Psoas muscle (tissue), 8 donors: ENCODE measurements around the gene FBXL5. TPM values are rescaled to one million over a fixed set of nuclear protein-coding genes. Genes with fewer than 3 reads are reported as not detected.

ENCODE experiments used
- ATAC-seq, 4 donors: fragments of 200-7000 bp; cut with Tn5 transposase; one replicate each; pipeline ENCODE4 v1.9.1; 2020; ENCODE audit warnings: moderate library complexity in 3 of 4, mild to moderate bottlenecking in 2 of 4
- DNase-seq, 2 donors: peaks; one replicate each; pipeline ENCODE4 v3.0.0-alpha.2; 2020
- H3K27ac ChIP-seq: fragments of 200-600 bp; one replicate; pipeline ENCODE4 v1.8.0; 2022
- H3K27me3 ChIP-seq, 3 donors: fragments of 200-600 bp in 1 of 3; one replicate each; pipeline versions ENCODE4 v1.6.1 to v1.8.0; 2013 to 2022; ENCODE audit warnings: low read length in 2 of 3, mild to moderate bottlenecking in 2 of 3, moderate library complexity in 1 of 3; ENCODE audit not compliant: insufficient read depth in 3 of 3
- H3K36me3 ChIP-seq, 2 donors: fragments of 200-600 bp in 1 of 2; one replicate each; pipeline versions ENCODE4 v1.6.1 to v1.8.0; 2013 to 2022; ENCODE audit warnings: low read depth in 1 of 2, mild to moderate bottlenecking in 1 of 2, moderate library complexity in 1 of 2; ENCODE audit not compliant: insufficient read depth in 1 of 2
- H3K4me1 ChIP-seq: fragments of 200-600 bp; one replicate; pipeline ENCODE4 v1.8.0; 2022
- H3K4me3 ChIP-seq: fragments of 200-600 bp; one replicate; pipeline ENCODE4 v1.8.0; 2022; ENCODE audit warnings: mild to moderate bottlenecking
- H3K9me3 ChIP-seq: fragments of 200-600 bp; one replicate; pipeline ENCODE4 v1.8.0; 2022
- CTCF ChIP-seq: fragments of 200-600 bp; IDR thresholded peaks from one replicate; pipeline ENCODE4 v1.8.0; 2022; ENCODE audit warnings: antibody characterized with exemption
- WGBS, 3 donors: extraction: QIAGEN DNeasy Blood & Tissue Kit; methylation state at CpG; one replicate each; pipeline versions ENCODE4 v1.1.6 to v1.1.7; 2013; 5-methylcytosine and 5-hydroxymethylcytosine counted together
- intact Hi-C, 2 donors: fragments of 100-400 bp; cut with DNase I; formaldehyde crosslinking; loops; one replicate each; pipeline versions ENCODE4 v1.11.0 to v1.14.2; 2022
- polyA plus RNA-seq, 3 donors: library from polyadenylated mRNA; stranded (reverse); fragments of 200-250 nt; gene quantifications; one replicate each; pipeline ENCODE4 v1.2.3, GENCODE V29; 2013
- total RNA-seq, 4 donors: library from RNA; stranded (reverse); fragmentation: NEBNext Ultra II Directional in 2 of 4; extraction: Animal tissue kit (Norgen Biotek cat#: 25700) in 2 of 4; gene quantifications; one replicate each; pipeline versions ENCODE4 v1.2.1 to v1.2.4, GENCODE V29; 2021 to 2023
- donor health status: healthy with polysubstance abuse.
- donor health status: DM: no; HTN: no; CAD: no; lungs with moderate emphysema.
- donor health status: Bipolar disorder and iron deficiency.
- donor health status: healthy.
- donor health status: DM: yes; HTN: yes; CAD: no.
- donor health status: DM: no; HTN: no; CAD: no.
- donor health status: DM: no; HTN: no; CAD: no.
- donor health status: DM: yes; HTN: yes; CAD: no.

FBXL5 gene
- total and polyA plus RNA-seq, 7 donors = 46.1 to 91.2 (median 56.8) TPM

DNA sequence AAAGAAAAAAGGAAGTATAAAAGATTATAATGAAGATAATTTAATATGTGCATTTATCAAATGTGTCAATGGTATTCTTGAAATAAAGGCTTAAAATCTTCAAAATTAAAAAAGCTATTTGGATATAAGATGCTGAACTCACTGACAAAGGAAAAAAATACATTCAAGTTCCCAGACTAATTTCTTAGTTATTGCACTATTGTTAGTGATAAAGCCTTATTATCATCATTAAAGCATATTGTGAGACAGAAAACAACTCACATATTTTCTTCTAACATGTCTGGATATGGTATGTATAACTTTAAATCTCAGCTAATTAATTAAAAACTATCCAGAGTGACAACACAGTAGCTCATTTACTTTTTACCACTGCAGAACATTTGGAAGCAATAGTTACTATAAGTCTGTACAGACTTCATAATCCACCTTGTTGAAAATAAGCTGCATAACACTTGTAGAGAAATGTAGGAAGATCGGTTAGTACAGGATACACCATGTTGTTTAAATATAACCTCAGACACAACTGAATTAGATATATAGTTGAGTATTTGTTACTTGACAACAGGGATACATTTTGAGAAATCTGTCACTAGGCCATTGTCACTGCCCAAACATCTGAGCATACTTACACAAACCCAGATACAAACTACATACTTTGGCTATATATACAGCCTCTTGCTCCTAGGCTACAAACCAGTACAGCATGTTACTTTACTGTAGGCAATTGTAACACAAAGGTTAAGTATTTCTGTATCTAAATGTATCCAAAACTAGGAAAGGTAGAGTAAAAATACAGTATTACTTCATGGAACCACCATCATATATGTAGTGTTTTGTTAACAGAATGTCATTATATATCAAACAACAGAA, 13.6 kb upstream of the FBXL5 start:
- DNase-seq (no peak), ATAC-seq (no peak)
- no peak for TF ChIP-seq CTCF
- Histone ChIP-seq H3K4me3 (no peak overlapping the region), H3K4me1 (no peaks in the 10 kb centered on the region), H3K9me3 (no peaks in the 10 kb centered on the region), H3K27ac (no peak overlapping the region), H3K36me3 (no peaks in the 10 kb centered on the region), H3K27me3 (no peaks in the 10 kb centered on the region)
- WGBS, 3 donors = 78 to 82% (median 81%) methylated on average over 1 of the region's 1 CpG
- intact Hi-C loops = no loop called here

- ATAC-seq (no peak), DNase-seq (no peak)
- no peak for TF ChIP-seq CTCF
- intact Hi-C loops = no loop called here
- Histone ChIP-seq H3K4me1 (no peaks in the 10 kb centered on the region), H3K9me3 (no peaks in the 10 kb centered on the region), H3K27ac (no peak overlapping the region), H3K36me3 (no peaks in the 10 kb centered on the region), H3K27me3 (no peaks in the 10 kb centered on the region), H3K4me3 (no peak overlapping the region)
- 76 to 80% (median 77%) methylated on average over 4 of the region's 4 CpGs for WGBS, 3 donors
Observed at GRCh38 chr4:15667006-15667405, 11.8 kb upstream of the FBXL5 start.

DNA sequence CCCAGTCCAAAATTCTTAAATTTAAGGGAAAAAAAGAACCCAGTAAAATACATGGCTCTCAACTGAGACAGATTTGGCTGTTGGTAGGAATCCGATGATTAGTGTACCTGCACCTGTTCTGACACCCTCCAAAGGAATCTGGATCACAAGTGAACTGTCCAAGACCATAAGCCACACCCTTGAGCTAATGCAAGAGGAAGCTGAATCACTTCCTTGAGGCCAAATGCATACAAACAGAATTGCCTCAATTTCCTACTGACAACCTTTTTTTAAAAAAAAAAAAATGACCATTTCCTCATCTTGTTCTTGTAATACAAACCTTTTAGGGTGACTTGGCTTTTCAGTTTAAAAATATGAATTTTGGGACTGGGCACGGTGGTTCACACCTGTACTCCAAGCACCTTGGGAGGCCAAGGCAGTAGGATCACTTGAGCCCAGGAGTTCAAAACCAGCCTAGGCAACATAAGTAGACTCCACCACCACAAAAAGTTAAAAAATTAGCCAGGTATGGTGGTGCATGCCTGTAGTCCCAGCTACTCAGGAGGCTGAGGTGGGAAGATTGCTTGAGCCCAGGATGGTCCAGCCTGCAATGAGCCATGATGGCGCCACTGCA, 10.7 kb upstream of the FBXL5 start:
- Histone ChIP-seq H3K4me1 (no peaks in the 10 kb centered on the region), H3K9me3 (no peaks in the 10 kb centered on the region), H3K4me3 (no peak overlapping the region), H3K27ac (no peak overlapping the region), H3K27me3 (no peaks in the 10 kb centered on the region), H3K36me3 (no peaks in the 10 kb centered on the region)
- DNase-seq (no peak), ATAC-seq (peak in 2 of 4 donors; percentile 61 to 75)
- WGBS, 3 donors = 63 to 73% (median 65%) methylated on average over 3 of the region's 3 CpGs
- TF ChIP-seq CTCF = no peak
- intact Hi-C loops = no loop called here

GRCh38 chr4:15659768-15660570, 4.8 kb upstream of the FBXL5 start:
- DNase-seq (no peak), ATAC-seq (no peak)
- no peaks in the 10 kb centered on the region for H3K4me1 ChIP-seq
- no peaks in the 10 kb centered on the region for H3K36me3 ChIP-seq
- H3K27me3 ChIP-seq = no peaks in the 10 kb centered on the region
- no peak overlapping the region for H3K27ac ChIP-seq
- H3K4me3 ChIP-seq = no peak overlapping the region
- no peak for TF ChIP-seq CTCF
- WGBS, 3 donors = 86 to 98% (median 98%) methylated on average over 5 of the region's 5 CpGs
- intact Hi-C loops = loop anchor here (5.0 to 10.0 kb wide), 4 partner anchors 425 to 825 kb away; partner anchors contain the start of gene CPEB2 (in 2 of the 2)
- no peaks in the 10 kb centered on the region for H3K9me3 ChIP-seq
